Esophagus squamous epithelium (tissue), 4 donors: ENCODE results near the gene KLHL35.
"Not testable (repeated sequence)": the region's sequence is repeated elsewhere in the genome, so short reads cannot be mapped to it uniquely, and the experiment has no call there.

Experiments used
- CTCF ChIP-seq, 6 experiments: fragments of 450-650 bp in 4 of 6; fragments of 200-600 bp in 2 of 6; sonication (generic) in 2 of 6; IDR thresholded peaks; one replicate each; pipeline ENCODE4 v1.5.1; 2016 to 2019; ENCODE audit warnings: antibody characterized with exemption in 6 of 6, mild to moderate bottlenecking in 4 of 6, moderate library complexity in 4 of 6
- POLR2A ChIP-seq, 4 donors: fragments of 450-650 bp; IDR thresholded peaks; one replicate each; pipeline ENCODE4 v1.6.1; 2017; ENCODE audit warnings: antibody characterized with exemption in 4 of 4, mild to moderate bottlenecking in 4 of 4, moderate library complexity in 3 of 4

- TF ChIP-seq POLR2A, CTCF (IDR thresholded peaks at IDR 0.05): not testable (repeated sequence)
Measured at GRCh38 chr11:75409971-75410370, 23.0 kb downstream of the KLHL35 start.
